BJ (cell line): ENCODE data around the gene ZNF273. TPM values are rescaled to one million over a fixed set of nuclear protein-coding genes. Genes with fewer than 3 reads are reported as not detected.

ENCODE experiments used
- CTCF ChIA-PET: fragments of 350-600 bp; formaldehyde crosslinking; extraction: SDS; loops from one replicate; lab custom pipeline; 2021; ENCODE audit warnings: antibody characterized with exemption, inconsistent platforms; lab: Yijun Ruan, JAX
- POLR2A ChIA-PET: fragments of 300-600 bp; sonication (Branson Sonifier 250); formaldehyde crosslinking; extraction: SDS; loops from one replicate; lab custom pipeline; 2021; ENCODE audit warnings: antibody characterized with exemption; lab: Charles Lee
- DNase-seq: peaks from one replicate; pipeline ENCODE4 v3.0.0-alpha.2; 2011; ENCODE audit warnings: low read depth
- H3K27me3 ChIP-seq: 2 replicates; pipeline ENCODE4 v1.6.0; 2011; ENCODE audit warnings: low read length; ENCODE audit not compliant: control insufficient read depth, insufficient read depth
- H3K36me3 ChIP-seq: 2 replicates; pipeline ENCODE4 v1.5.1; 2011; ENCODE audit warnings: low read length; ENCODE audit not compliant: control insufficient read depth, insufficient read depth
- H3K4me3 ChIP-seq: 2 replicates; pipeline ENCODE4 v1.5.1; 2011; ENCODE audit warnings: low read depth, mild to moderate bottlenecking, control low read depth, low read length
- CTCF ChIP-seq: IDR thresholded peaks from 2 replicates; pipeline ENCODE4 v1.5.1; 2011; ENCODE audit warnings: low read depth, mild to moderate bottlenecking, control low read depth, inconsistent platforms, low read length, moderate library complexity; ENCODE audit not compliant: insufficient read depth
- polyA plus RNA-seq: library from polyadenylated mRNA; depleted of rRNA; stranded (reverse); fragments of >200 nt; gene quantifications from 2 replicates; pipeline ENCODE4 v1.2.3, GENCODE V29; 2011

The ZNF273 gene
- polyA plus RNA-seq, 1 experiment = 1.3 TPM

- TF ChIP-seq CTCF = no peak
- H3K4me3 ChIP-seq = no peak overlapping the region
- ChIA-PET CTCF (no interaction called here), POLR2A (no interaction called here)
- DNase-seq = no peak
- no peaks in the 10 kb centered on the region; the same call in none of the 2 replicates for H3K27me3 ChIP-seq
- H3K36me3 ChIP-seq = no peaks in the 10 kb centered on the region
Observed at GRCh38 chr7:64880322-64881297, 22.5 kb upstream of the ZNF273 start.

- no peak for DNase-seq
- CTCF ChIA-PET = no interaction called here
- no peak overlapping the region for H3K4me3 ChIP-seq
- no peak for TF ChIP-seq CTCF
- no peaks in the 10 kb centered on the region for H3K36me3 ChIP-seq
- no peaks in the 10 kb centered on the region; the same call in none of the 2 replicates for H3K27me3 ChIP-seq
- POLR2A ChIA-PET = no interaction called here
Observed at GRCh38 chr7:64881461-64882287, 21.4 kb upstream of the ZNF273 start.

GRCh38 chr7:64882341-64883112, 20.5 kb upstream of the ZNF273 start:
- ChIA-PET CTCF (no interaction called here), POLR2A (no interaction called here)
- no peak for TF ChIP-seq CTCF
- Histone ChIP-seq H3K4me3 (peak overlapping the region; percentile 19), H3K36me3 (no peaks in the 10 kb centered on the region), H3K27me3 (no peaks in the 10 kb centered on the region; the same call in none of the 2 replicates)
- DNase-seq = no peak

GRCh38 chr7:64883113-64883905, 19.8 kb upstream of the ZNF273 start:
- POLR2A ChIA-PET = no interaction called here
- Histone ChIP-seq H3K4me3 (no peak overlapping the region), H3K27me3 (peaks cover 6% of the 10 kb centered on the region), H3K36me3 (no peaks in the 10 kb centered on the region)
- CTCF ChIA-PET = no interaction called here
- no peak for DNase-seq
- no peak for TF ChIP-seq CTCF
